GM12875 (cell line): ENCODE measurements around the gene UBTF.

Experiments
- H3K4me3 ChIP-seq: one replicate; pipeline ENCODE4 v1.5.1; 2011; ENCODE audit warnings: low read depth, low read length, control low read depth
- CTCF ChIP-seq: IDR thresholded peaks from 2 replicates; pipeline ENCODE4 v1.5.1; 2011; ENCODE audit warnings: low read depth, mild to moderate bottlenecking, control low read depth, inconsistent platforms, low read length, moderate library complexity, borderline replicate concordance; ENCODE audit not compliant: insufficient read depth

Gene UBTF

GRCh38 chr17:44254361-44255095, 35.1 kb upstream of the UBTF start:
- TF ChIP-seq CTCF: no peak
- H3K4me3 ChIP-seq: no peak overlapping the region

- no peak overlapping the region for H3K4me3 ChIP-seq
- TF ChIP-seq CTCF: no peak
Measured at GRCh38 chr17:44253006-44253405, 33.5 kb upstream of the UBTF start.

GRCh38 chr17:44251062-44251461, 31.6 kb upstream of the UBTF start:
- H3K4me3 ChIP-seq: no peak overlapping the region
- TF ChIP-seq CTCF: no peak

GRCh38 chr17:44249501-44250246, 30.2 kb upstream of the UBTF start:
- TF ChIP-seq CTCF: no peak
- H3K4me3 ChIP-seq: no peak overlapping the region

- TF ChIP-seq CTCF: no peak
- H3K4me3 ChIP-seq: no peak overlapping the region
Measured at GRCh38 chr17:44247876-44248736, 28.6 kb upstream of the UBTF start.

- no peak overlapping the region for H3K4me3 ChIP-seq
- no peak for TF ChIP-seq CTCF
Measured at GRCh38 chr17:44247440-44247841, 28.0 kb upstream of the UBTF start.
